Stimulated activated CD4-positive, alpha-beta T cell treated with anti-CD3 and anti-CD28 coated beads, Interleukin-2, amount 100 ng/mL, for 48 hours (primary cell): ENCODE measurements around the gene MAMDC2.
"Not testable (repeated sequence)": the region's sequence is repeated elsewhere in the genome, so short reads cannot be mapped to it uniquely, and the experiment has no call there.

Experiments
- DNase-seq, 2 donors: peaks; one replicate each; pipeline ENCODE4 v3.0.0-alpha.2; 2020

MAMDC2 gene

GRCh38 chr9:70038171-70038621 lies 5.5 kb upstream of the MAMDC2 start:
- not testable (repeated sequence) for DNase-seq

- no peak for DNase-seq
Measured at GRCh38 chr9:70040376-70040903, 3.2 kb upstream of the MAMDC2 start.

- no peak for DNase-seq
Measured at GRCh38 chr9:70042461-70043215, 1.0 kb upstream of the MAMDC2 start.

DNA sequence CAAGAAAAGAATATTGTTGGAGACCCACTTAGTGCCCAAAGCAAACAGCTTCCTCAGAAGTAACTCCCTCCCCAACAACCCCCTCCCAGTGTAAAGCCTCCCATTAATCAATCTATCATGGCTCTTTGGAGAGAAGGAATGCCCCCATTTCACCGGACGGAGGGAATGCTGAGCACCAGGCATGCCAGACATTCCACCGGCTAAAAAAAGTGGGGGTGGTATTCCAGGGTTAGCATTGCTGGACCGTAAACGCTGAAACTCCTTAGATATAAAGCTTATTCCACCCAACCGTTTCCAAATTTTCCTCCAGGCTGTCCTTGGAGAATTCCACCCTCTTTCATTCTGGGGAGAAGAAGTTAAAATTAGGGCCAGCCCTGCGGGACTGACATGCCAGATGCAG lies 363 bp upstream of the MAMDC2 start:
- DNase-seq, result no peak

DNA sequence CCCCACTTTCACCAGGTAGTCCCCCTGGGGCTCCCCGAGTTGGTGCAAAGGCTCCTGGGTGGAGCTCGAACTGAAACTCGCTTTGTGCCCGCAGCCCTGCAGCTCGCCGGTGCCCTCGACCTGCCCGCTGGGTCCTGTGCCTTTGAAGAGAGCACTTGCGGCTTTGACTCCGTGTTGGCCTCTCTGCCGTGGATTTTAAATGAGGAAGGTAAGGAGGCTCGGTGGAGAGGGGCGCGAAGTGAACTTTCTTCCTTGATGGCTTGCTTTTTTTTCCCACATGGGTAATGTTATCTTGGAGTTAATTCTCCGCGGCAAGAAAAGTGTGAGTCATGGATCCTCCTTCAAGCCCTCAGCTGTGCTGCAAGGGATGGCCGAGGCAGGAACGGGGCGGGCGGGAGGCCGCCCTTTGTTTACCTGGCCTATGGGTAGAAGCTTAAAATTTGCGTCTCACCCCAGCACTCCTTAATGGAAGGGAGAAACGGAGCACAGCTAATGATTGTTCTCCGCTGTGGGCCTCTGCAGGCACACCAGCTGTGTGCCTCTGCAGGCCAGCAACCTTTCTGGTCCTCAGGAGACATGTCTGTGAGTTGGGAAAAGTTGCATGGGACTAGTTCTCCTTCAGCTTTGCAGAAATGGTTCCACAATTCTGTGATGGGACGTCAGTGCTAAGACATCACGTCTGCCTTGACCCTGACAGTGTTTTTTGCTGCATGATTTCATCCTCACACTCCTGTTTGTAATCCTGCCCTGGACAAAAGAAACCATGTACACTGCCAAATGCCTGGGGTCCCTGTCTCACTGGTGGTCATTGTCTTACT lies 1.1 kb downstream of the MAMDC2 start:
- no peak for DNase-seq

DNA sequence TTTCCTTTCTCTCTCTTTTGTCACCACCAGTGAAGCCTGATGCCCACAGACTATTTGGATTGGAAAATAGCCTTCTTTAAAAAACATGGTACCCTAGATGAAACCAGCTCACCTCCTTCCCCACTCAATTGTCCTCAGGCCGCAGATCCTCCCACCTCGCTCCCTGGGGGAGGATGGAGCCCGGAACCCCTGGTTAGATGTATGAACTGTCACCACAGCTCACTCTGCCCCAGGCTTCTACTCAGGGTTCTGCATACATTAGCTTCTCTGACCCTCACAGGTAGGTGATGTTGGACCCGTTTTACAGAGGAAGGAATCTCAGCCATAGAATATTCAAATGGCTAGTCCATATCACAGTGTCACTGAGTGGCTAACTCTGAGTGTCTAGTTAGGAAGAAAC lies 1.8 kb downstream of the MAMDC2 start:
- no peak for DNase-seq

DNA sequence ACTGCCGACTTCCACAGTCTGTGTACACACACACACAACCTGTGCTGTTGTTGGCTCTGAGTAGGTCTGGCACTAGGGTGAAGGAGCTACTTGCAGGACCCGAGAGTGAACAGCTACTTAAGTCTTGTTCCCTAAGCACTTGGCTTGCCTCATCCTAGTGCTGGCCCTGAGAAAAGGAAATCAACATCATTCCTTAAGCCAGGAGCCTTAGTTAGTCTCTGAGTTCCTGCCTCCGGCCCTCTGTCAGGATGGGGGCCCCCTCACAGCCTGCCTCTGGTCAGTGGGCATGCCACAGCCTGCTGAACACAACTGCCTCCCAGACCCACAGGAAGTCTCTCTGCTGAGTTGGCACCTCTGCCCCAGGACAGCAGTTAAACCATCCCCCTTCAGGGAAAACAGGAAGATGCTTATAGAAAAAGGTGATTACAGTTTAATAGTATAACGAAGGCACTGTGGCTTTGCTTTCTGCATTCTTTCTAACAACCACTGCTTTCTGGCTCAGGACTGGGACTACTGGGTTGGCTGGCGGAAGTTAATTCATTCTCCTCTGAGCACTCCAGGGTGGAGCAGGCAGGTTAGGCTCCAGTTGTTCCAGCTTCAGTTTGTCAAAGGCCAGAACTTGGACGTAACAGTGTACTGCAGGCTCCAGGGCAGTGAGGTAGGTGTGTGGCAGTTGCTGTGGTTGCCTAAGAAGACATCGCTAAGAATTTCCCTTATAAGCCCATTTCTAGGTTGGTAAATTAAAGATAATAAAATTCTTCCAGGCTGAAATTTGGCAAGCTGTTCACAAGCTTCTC lies 2.8 kb downstream of the MAMDC2 start:
- no peak for DNase-seq

DNA sequence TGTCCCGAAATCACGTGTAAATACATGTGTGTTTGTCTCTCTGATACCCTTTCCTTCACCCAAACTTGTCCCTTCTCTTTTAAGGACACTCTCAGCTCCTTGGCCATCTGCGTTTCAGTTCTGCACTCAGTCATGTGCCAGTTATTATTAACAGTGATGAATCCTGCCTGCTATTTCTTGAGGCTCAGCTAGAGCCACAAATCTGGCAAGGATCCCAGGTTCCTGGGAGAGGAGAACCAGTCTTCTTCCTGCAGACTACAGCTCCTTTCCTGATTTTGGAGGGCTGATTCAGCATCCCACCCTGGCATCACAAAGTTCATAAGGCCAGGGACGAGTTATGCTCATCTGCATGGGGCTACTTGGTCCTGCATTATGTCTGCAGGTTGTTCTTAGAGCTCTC lies 5.6 kb downstream of the MAMDC2 start:
- no peak for DNase-seq

DNA sequence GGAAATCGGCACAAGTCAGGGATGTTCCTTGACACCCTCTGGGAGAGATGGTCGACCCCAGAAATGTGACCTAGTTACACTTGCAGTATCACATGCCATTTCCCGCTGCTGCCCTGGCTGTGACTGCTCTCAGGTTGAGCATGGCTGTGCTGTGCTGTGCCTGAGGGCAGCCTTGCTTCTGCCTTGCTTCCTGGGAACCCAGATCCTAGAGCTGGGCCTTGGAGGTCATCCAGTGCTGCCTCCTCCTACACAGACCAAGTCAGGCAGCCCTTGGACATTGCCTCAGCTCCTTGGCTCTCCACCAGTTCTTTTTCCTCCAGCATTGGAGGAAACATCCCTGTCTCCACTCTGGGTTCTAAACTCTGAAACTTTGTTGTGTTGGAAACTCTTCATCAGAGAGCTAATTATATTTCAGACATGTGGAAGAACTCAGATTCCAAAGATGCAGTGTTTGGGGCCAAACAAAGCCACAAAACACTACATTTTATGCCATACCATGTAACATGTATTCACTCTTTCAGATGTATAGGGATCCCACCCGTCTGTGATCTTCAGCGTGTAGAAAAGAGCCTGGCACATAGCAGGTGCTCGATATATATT lies 6.1 kb downstream of the MAMDC2 start:
- DNase-seq, result no peak

- DNase-seq, result no peak
Measured at GRCh38 chr9:70052768-70053167, 9.1 kb downstream of the MAMDC2 start.

- no peak for DNase-seq
Measured at GRCh38 chr9:70053864-70054263, 10.2 kb downstream of the MAMDC2 start.

GRCh38 chr9:70054521-70054920 lies 10.9 kb downstream of the MAMDC2 start:
- no peak for DNase-seq

DNA sequence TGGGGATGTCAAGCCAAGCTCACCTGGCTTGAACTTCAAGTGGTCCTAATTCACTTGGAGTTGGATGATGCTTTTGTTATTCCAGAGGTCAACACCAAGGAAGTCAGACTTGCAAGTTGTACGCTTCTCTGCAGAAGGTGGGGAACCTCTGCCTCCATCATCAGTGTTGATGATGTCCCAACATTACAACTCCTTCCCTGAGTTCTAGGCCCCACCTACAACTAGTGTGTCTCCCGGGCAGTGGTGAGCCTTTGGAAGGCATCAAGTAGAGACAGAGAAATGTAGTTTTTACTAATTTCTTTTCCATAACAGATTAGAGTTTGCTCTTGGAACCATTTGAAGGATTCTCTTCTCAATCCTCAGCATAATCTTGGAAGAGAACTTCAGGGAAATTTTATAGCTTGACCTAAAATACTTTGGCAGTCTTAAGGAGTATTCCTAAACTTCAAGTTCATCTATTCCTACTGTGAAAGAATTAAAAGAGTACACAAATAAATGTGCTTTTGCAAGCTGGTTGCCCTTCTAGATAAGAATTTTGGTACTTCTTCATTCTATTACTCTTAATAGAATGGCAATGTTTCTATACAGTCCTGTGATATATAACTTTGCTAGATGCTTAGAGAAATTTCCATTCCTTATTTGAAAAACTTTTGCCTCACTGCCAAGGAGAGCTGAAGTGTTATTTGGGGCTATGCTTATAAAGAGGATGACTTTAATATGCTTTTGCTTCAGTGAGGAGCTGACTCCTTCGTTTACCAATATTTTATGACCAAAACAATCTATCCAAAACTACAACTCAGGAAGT lies 12.0 kb downstream of the MAMDC2 start:
- no peak for DNase-seq

GRCh38 chr9:70056211-70056944 lies 12.7 kb downstream of the MAMDC2 start:
- no peak for DNase-seq

DNA sequence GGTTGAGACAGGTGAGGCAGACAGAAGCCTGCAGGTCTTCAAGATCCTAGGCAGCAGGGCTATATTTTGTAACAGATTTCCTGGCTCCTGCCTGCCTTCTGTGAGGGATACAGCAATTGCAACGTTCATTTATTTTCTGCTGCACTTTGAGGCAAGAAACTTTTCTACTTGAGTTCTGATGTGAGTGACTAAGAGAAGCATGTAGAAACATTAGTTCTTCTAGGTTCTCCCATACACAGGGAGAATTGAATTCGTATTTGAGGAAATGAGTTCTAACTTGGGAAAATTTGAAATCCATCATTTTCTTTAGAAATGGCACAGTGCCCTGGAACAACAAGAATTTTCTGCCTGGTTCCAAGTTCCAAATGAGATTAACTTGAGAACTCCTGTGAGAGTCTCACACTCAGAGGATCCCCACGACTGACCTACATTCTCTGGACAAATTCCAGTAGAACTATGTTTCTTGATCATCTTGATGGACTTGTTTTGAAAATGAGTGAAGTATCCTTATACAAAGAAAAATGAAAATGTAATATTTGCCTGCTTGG lies 15.0 kb downstream of the MAMDC2 start:
- no peak for DNase-seq

- no peak for DNase-seq
Measured at GRCh38 chr9:70060148-70060882, 16.7 kb downstream of the MAMDC2 start.

DNA sequence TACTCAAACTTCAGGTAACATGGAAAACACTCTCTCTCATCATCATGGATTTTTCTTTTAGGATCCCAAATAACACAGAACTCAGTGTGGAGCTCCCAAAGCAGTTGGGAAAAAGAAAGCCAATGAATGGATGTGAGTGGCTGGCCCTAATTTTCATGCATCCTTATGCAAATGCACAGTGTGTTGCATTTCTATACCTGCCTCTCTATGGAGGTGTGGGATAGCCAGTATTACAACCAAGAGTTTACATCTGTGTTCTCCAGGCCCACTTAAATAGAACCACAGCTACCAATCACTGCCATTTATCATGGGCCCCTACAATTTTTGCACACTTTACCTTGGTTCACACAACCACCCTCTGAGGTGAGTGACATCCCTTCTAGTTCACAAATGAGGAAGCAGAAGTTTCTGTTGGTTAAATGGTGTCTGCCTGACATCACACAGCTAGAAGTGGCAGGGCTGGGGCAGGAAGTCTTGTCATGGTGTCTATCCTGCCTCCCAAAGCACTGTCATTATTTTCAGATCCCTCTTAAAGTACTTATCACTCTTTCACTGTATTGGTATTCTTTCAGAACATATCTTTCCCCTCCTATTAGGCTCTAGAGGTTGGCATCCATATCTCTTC lies 17.3 kb downstream of the MAMDC2 start:
- no peak for DNase-seq

- DNase-seq, result no peak
Measured at GRCh38 chr9:70061776-70062175, 18.1 kb downstream of the MAMDC2 start.

DNA sequence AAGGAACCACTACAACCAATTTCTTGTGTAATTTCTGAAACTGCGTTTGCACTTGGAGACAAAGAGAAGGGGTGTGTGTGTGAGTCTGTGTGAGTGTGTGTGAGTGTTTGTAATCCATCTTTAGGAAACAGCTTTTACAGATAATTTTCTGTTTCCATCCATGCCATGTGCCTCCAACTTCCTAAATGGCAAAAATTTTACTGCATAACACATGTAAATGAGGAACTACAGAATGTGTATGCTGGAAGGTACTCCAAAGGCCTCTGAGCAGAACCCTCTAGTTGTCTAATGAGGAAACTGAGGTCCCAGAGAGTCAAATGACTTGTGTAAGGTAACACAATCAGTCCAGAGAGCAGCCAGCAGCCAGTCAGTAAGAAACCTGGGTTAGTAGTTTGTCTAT lies 20.8 kb downstream of the MAMDC2 start:
- no peak for DNase-seq

GRCh38 chr9:70065572-70065971 lies 21.9 kb downstream of the MAMDC2 start:
- no peak for DNase-seq
